ENCODE measurements around the gene DDTL. TPM values are rescaled to one million over a fixed set of nuclear protein-coding genes. Genes with fewer than 3 reads are reported as not detected.
A peak's percentile ranks its signal among the peaks of the same experiment; 100 is the strongest.

DDTL gene
- total RNA-seq, 1 donor = 3.8 TPM

DNA sequence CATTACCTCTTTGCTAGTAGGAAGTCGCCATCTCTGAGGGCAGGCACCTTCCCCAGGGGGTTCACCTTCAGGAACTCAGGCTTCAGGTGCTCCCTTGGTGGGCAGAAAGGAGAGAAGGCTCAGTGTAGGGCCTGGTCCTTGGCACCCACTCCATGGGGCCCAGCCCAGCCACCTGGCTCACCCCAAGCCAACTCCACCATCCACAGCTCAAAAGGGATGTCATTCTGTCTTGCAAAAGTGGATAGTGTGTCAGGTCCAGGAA lies 41.3 kb downstream of the DDTL start:
- no peaks in the 10 kb centered on the region for H3K9me3 ChIP-seq (ENCODE audit: low read depth, low read length)
- peaks cover 18% of the 10 kb centered on the region for H3K4me1 ChIP-seq (ENCODE audit: insufficient read depth, low read length)
- H3K4me3 ChIP-seq (ENCODE audit: low read length) = no peak overlapping the region
- no peaks in the 10 kb centered on the region for H3K27me3 ChIP-seq (ENCODE audit: insufficient read depth, low read length)

DNA sequence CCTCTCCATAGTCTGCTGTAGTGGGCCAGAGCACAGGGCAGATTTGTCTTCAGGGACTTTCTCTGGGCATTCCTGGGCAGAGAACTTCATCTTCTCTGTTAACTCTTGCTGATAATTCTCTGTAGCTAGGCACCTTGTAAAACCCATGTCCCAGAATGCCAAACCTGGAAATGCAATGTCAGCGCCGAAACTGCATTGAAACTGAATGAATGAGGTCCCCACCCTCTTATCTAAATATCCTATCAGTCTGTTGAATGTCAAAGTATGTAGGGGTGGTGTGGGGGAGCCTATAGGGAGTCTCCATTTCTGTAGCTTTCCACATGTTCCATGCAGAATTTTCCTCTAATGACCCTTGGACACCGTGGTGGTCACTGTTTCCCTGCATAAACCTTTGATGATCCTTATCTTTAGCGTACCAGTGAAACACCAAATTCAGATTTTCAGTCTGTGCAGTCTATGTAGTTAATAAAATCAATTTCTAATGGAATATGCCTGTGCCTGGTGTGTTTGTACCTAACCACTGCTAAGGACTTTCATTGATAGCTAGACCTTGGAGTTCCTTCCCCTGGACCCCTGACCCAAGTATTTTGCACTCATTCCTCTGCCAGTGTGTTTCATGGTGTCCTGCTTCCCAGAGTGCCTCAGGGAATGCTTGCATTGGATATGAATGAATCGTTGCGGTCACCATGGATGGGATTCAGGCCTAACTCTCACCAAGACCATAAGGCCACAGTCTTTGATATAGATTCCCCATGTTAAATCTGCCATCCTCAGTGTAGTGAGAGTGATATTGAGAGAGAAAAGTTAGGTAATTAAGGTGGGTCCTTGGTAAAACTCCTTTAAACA lies 41.9 kb downstream of the DDTL start:
- Histone ChIP-seq H3K4me3 (ENCODE audit: low read length) (no peak overlapping the region), H3K27me3 (ENCODE audit: insufficient read depth, low read length) (no peaks in the 10 kb centered on the region), H3K4me1 (ENCODE audit: insufficient read depth, low read length) (peaks cover 18% of the 10 kb centered on the region), H3K9me3 (ENCODE audit: low read depth, low read length) (no peaks in the 10 kb centered on the region)

DNA sequence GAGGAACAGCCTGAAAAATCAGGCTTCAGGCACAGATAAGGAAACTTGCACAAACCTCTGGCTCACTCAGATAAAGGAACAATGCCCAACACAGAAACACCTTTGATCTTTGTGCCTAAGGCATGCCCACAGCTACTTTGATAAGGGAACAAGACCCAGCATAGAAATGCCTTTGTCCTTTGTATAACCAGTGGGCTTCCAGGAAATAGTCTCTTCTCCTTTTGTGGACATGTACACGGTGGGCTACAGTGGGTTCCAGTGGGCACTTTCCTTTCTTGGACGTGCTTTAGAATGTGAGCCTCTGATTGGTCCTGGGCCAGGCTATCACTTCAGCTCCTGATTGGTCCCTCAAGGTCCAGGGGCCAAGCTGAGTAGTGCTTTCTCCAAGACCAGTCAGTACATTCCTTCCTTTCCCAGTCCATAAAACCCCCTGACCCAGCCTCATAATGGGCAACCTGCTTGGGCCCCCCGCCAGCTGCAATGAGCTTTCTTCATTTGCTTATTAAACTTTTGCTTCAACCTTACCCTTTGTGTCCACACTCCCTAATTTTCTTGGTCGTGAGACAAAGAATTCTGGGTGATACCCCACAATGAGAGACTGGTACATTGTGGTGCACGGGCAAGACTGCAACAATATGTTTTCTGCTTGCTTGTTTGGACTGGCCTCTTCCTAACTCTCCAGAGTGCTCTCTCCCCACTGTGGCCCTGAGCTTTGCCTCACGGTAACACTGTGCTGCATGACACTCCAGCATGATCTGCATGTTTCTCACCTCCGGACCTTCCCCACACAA lies 42.7 kb downstream of the DDTL start:
- Histone ChIP-seq H3K4me3 (ENCODE audit: low read length) (no peak overlapping the region), H3K4me1 (ENCODE audit: insufficient read depth, low read length) (peaks cover 18% of the 10 kb centered on the region), H3K9me3 (ENCODE audit: low read depth, low read length) (no peaks in the 10 kb centered on the region), H3K27me3 (ENCODE audit: insufficient read depth, low read length) (no peaks in the 10 kb centered on the region)

DNA sequence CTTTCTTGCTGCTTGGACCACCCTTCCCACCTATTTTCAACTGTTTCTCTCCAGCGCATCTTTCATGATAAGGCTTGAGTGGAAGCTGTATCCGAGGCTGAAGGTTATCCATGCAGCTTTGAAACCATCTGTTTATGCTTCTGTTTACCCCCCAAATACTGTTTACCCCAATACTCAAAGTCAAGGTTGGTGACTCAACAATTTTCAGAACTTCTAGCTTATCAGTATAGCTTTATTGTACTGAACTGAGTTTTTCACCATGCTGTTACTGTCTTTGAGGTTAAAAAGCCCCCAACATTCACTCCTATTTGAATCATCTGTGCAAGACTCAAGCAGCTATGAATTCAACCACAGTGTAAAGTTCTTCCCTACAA lies 43.3 kb downstream of the DDTL start:
- Histone ChIP-seq H3K9me3 (ENCODE audit: low read depth, low read length) (no peaks in the 10 kb centered on the region), H3K4me3 (ENCODE audit: low read length) (no peak overlapping the region), H3K27me3 (ENCODE audit: insufficient read depth, low read length) (no peaks in the 10 kb centered on the region), H3K4me1 (ENCODE audit: insufficient read depth, low read length) (peaks cover 18% of the 10 kb centered on the region)

DNA sequence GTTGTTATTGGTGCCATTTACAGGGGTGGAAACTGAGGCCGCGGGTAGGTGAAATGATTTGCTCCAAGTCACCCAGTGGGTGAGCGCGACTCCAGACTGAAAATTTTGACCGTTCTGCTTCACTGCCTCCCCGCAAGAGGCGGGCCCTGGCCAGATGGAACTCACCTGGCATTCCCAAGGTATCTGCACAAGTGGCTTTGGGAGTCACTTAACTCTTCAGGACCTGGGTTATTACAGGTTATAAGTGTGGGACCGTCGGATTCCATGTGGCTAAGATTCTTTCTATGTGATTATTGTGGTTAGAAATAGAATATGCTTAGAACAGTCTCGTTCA lies 45.0 kb downstream of the DDTL start:
- H3K4me1 ChIP-seq (ENCODE audit: insufficient read depth, low read length) = peaks cover 18% of the 10 kb centered on the region
- no peaks in the 10 kb centered on the region for H3K27me3 ChIP-seq (ENCODE audit: insufficient read depth, low read length)
- H3K9me3 ChIP-seq (ENCODE audit: low read depth, low read length) = no peaks in the 10 kb centered on the region
- H3K4me3 ChIP-seq (ENCODE audit: low read length) = peak overlapping the region; percentile 90

DNA sequence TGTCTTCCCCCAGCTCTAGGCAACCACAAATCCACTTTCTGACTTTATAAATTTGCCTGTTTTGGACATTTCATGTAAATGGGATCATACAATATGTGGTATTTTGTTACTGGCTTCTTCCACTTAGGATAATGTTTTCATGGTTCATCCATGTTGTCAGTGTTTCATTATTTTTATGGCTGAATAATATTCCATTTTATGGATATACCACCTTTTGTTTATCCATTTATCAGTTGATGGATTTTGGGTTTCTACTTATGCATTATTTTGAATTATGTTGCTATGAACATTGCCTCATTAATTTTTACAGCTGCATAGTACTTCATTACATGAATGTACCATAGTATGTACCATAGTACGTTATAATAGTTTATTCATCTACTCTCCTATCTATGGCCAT lies 49.5 kb downstream of the DDTL start:
- H3K27me3 ChIP-seq (ENCODE audit: insufficient read depth, low read length) = no peaks in the 10 kb centered on the region
- H3K4me3 ChIP-seq (ENCODE audit: low read length) = no peak overlapping the region
- H3K9me3 ChIP-seq (ENCODE audit: low read depth, low read length) = no peaks in the 10 kb centered on the region
- H3K4me1 ChIP-seq (ENCODE audit: insufficient read depth, low read length) = peaks cover 12% of the 10 kb centered on the region

DNA sequence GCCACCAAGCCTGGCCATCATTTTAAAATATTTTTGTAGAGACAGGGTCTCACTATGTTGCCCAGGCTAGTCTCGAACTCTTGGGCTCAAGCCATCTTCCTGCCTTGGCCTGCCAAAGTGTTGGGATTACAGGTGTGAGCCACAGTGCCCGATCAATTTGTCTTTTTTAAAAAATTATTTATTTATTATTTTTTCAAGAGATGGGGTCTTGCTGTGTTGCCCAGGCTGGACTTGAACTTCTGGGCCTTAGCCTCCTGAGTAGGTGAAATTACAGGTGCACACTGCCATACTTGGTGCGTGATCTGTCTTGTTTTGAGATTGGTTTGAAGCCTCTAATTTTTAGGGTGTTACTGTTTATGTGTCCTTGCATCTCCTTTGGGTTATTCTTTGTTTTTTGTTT lies 54.6 kb downstream of the DDTL start:
- Histone ChIP-seq H3K9me3 (ENCODE audit: low read depth, low read length) (no peaks in the 10 kb centered on the region), H3K4me1 (ENCODE audit: insufficient read depth, low read length) (no peaks in the 10 kb centered on the region), H3K4me3 (ENCODE audit: low read length) (no peak overlapping the region), H3K27me3 (ENCODE audit: insufficient read depth, low read length) (no peaks in the 10 kb centered on the region)

Other genes starting within 250 kb of the DDTL start
- gene ZNF70, start 215.8 kb upstream of the DDTL start, total RNA-seq = 0.52 TPM
- 0.42 TPM for gene VPREB3, start 212.5 kb upstream of the DDTL start, total RNA-seq
- 0.31 TPM for gene C22orf15, start 203.9 kb upstream of the DDTL start, total RNA-seq
- gene CHCHD10, start 198.9 kb upstream of the DDTL start, total RNA-seq = 9.0 TPM
- gene MMP11, start 194.0 kb upstream of the DDTL start, total RNA-seq = 0.94 TPM
- 31.8 TPM for gene SMARCB1, start 179.9 kb upstream of the DDTL start, total RNA-seq
- gene DERL3, start 127.9 kb upstream of the DDTL start, total RNA-seq = 1.7 TPM
- gene SLC2A11, start 109.0 kb upstream of the DDTL start, total RNA-seq = 7.9 TPM
- 66.7 TPM for gene MIF, start 72.5 kb upstream of the DDTL start, total RNA-seq
- not detected for gene GSTT2B, start 5.7 kb upstream of the DDTL start, total RNA-seq
- 45.8 TPM for gene DDT, start 7.6 kb downstream of the DDTL start, total RNA-seq
- gene GSTT2, start 13.2 kb downstream of the DDTL start, total RNA-seq = not detected
- not detected for gene GSTT4, start 38.6 kb downstream of the DDTL start, total RNA-seq
- 49.7 TPM for gene CABIN1, start 44.4 kb downstream of the DDTL start, total RNA-seq
- gene SUSD2, start 214.6 kb downstream of the DDTL start, total RNA-seq = 0.31 TPM

Data from mononuclear cell (primary cell).